GM18505 (cell line): ENCODE data around the gene FBXO42.

Source experiments
- ATAC-seq: cut with Tn5 transposase; IDR thresholded peaks from one replicate; pipeline ENCODE4 v1.9.1; 2021; ENCODE audit not compliant: unreplicated experiment
- POLR2A ChIP-seq: IDR thresholded peaks from 4 replicates; pipeline ENCODE4 v1.6.1; 2011; ENCODE audit warnings: borderline replicate concordance; ENCODE audit not compliant: insufficient read depth, insufficient read length; ENCODE audit errors: extremely low read depth

The FBXO42 gene

DNA sequence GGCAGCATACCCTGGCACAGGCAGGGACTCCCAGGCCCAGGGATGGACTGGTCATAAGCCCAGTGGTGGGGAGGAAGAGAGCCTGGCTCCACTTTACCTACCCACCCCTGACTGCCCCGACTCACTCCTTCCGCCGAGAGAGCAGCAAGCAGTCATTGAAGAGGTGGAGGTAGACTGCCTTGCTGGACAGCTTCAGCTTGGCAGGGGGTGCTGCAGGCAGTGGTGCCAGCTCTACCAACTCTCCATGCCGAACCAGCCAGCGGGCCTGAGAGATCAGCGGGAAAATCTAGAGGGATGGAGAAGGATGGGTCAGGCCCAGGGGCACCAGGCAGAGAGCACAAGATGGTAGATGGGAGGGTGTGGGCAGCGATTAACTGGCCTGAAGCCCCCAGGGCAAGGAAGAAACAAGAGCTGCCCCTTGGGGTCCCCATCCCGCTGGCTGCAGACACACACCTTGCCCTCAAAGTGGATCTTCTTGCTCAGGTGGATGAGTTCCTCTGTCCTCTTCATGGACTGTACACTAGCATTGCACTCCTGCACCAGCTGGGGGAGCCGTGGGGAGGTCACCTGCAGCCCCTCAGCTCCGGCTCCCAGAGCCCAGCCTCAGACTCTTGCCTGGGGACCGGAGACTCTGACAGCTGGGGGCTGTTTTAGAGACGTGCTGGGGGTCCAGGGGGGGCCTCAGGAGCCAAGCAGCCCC, 147.5 kb downstream of the FBXO42 start:
- TF ChIP-seq POLR2A: no peak
- no peak for ATAC-seq

DNA sequence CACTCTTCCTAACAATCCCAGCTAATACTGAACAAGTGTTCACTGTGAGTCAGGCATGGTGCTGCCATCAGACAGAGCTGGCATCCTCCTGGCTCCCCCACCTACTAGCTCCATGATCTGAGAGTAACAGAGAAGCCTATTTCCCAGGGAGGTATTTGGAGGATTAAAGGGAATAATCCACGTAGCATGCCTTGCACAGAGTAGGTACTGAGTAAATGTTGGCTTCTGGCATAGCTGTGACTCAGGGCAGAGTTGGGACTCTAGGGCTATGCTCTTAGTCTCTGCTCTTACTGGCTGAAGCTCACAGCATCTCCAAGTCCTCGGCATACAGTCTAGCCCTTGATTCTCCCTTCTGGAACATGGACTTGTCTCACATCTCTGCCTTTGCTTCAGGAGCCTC, 148.1 kb downstream of the FBXO42 start:
- ATAC-seq: no peak
- no peak for TF ChIP-seq POLR2A

- no peak for TF ChIP-seq POLR2A
- ATAC-seq: no peak
Measured at GRCh38 chr1:16203550-16203949, 148.7 kb downstream of the FBXO42 start.

DNA sequence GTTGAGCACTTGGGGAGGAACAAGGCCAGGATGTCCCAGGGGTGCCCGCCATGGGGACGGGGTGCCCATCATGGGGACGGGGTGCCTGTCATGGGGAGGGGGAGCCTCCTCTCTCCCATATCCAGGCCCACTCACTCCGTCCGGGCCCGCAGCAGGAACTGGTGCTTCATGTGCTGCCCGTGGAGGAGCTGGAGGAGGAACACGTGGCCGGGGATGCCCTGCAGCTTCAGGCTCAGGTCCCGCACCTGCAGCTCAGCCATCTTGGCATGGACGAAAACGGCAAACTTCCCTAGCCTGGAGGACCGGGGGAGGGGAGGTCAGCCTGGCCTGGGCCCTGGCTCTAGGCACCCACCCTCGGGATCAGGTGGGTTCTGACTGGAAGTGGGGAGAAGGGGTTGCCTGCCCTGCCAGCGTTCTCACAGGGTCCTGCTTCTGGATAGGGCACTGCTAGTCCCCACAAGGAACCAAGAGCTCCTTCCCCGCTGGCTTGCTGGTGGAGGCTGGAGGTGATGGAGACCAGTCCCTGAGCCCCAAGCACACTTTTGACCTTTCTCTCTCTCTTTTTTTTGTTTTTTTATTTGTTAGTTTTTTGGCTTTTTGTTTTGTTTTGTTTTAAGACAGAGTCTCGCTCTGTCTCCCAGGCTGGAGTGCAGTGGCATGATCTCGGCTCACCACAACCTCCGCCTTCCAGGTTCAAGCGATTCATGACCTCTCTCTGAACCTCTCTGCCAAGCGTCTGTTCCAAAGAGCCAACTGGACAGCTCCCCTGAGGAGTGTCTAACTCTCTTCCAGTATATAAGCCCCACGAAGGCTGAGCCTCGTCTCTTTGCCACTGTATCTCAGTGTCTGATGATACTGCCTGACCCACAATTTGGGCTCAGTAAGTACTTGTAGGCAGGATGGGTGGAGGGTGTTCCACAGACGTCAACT, 149.7 kb downstream of the FBXO42 start:
- no peak for ATAC-seq
- TF ChIP-seq POLR2A: no peak

DNA sequence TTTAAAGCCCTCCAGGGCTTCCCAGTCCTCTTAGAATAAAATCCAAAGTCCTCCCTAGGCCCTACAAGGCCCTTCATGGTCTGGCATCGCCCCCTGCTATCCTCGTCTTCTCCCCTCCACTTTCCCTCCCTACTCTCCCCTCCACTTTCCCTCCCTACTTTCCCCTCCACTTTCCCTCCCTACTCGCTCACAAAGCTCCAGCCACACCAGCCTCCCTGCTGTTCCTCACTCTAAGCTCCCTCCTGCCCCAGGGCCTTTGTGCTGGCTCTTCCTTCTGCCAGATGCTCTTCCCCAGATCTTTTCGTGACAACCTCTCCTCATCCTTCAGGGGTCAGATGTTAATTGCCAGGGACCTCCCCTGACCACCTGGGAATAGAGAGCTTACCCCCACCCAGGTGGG, 152.6 kb downstream of the FBXO42 start:
- ATAC-seq: no peak
- no peak for TF ChIP-seq POLR2A

DNA sequence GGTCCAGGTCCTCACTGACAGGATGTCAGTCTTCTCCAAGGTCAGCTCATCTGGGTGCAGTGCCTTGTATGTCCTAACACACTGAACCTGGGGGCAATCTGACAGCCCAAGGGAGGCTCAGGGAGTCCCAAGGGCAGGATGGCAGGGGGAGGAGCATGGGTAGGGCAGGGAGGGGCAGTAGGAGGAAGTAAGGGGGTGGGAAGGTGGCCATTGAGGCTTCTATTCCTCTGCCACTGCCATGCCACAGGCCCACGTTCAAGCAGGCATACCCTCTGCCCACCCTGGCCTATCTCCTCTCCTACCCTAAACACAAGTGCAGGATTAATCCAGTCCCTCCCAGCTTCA, 153.2 kb downstream of the FBXO42 start:
- no peak for ATAC-seq
- TF ChIP-seq POLR2A: no peak

DNA sequence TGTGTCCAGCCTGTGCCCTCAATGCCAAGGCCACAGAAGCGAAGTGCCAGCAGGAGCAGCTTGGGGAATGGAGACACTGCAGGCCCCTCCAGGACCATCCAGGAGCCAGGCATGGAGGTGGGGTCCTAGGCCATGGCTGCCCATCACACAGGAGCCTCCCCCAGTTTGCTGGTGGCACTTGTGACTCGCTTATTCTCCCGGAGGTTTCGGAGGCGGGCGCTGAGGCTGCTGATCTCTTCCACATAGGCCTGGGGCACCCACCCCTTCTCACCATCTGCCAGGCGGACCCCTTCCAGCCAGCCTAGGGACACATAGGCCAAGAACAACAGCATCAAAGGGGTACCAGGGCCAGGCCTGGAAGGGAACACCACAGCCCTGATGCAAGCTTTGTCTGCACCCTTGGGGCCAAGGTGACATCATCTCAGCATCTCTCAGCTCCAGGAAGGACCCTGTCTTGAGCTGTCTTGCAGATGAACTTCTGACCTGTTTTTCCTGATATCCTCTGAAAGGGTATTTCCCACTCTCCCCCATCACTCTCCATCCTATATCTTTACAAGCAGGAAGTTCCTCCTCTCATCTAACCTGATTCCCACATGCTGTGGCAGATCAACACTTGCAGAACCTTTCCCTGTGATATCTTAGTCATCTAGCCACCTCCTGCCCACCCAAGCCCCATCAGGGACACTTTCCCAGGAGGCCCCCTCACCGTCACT, 153.7 kb downstream of the FBXO42 start:
- TF ChIP-seq POLR2A: no peak
- ATAC-seq: no peak

- ATAC-seq: no peak
- no peak for TF ChIP-seq POLR2A
Measured at GRCh38 chr1:16196874-16197273, 155.4 kb downstream of the FBXO42 start.
